Psoas muscle (tissue), 8 donors: ENCODE data around the gene PRC1. TPM values are rescaled to one million over a fixed set of nuclear protein-coding genes. Genes with fewer than 3 reads are reported as not detected.
A peak's percentile ranks its signal among the peaks of the same experiment; 100 is the strongest.

Experiments used
- ATAC-seq, 4 donors: fragments of 200-7000 bp; cut with Tn5 transposase; one replicate each; pipeline ENCODE4 v1.9.1; 2020; ENCODE audit warnings: moderate library complexity in 3 of 4, mild to moderate bottlenecking in 2 of 4
- DNase-seq, 2 donors: peaks; one replicate each; pipeline ENCODE4 v3.0.0-alpha.2; 2020
- H3K27ac ChIP-seq: fragments of 200-600 bp; one replicate; pipeline ENCODE4 v1.8.0; 2022
- H3K27me3 ChIP-seq, 3 donors: fragments of 200-600 bp in 1 of 3; one replicate each; pipeline versions ENCODE4 v1.6.1 to v1.8.0; 2013 to 2022; ENCODE audit warnings: low read length in 2 of 3, mild to moderate bottlenecking in 2 of 3, moderate library complexity in 1 of 3; ENCODE audit not compliant: insufficient read depth in 3 of 3
- H3K36me3 ChIP-seq, 2 donors: fragments of 200-600 bp in 1 of 2; one replicate each; pipeline versions ENCODE4 v1.6.1 to v1.8.0; 2013 to 2022; ENCODE audit warnings: low read depth in 1 of 2, mild to moderate bottlenecking in 1 of 2, moderate library complexity in 1 of 2; ENCODE audit not compliant: insufficient read depth in 1 of 2
- H3K4me1 ChIP-seq: fragments of 200-600 bp; one replicate; pipeline ENCODE4 v1.8.0; 2022
- H3K4me3 ChIP-seq: fragments of 200-600 bp; one replicate; pipeline ENCODE4 v1.8.0; 2022; ENCODE audit warnings: mild to moderate bottlenecking
- H3K9me3 ChIP-seq: fragments of 200-600 bp; one replicate; pipeline ENCODE4 v1.8.0; 2022
- CTCF ChIP-seq: fragments of 200-600 bp; IDR thresholded peaks from one replicate; pipeline ENCODE4 v1.8.0; 2022; ENCODE audit warnings: antibody characterized with exemption
- WGBS, 3 donors: extraction: QIAGEN DNeasy Blood & Tissue Kit; methylation state at CpG; one replicate each; pipeline versions ENCODE4 v1.1.6 to v1.1.7; 2013; 5-methylcytosine and 5-hydroxymethylcytosine counted together
- intact Hi-C, 2 donors: fragments of 100-400 bp; cut with DNase I; formaldehyde crosslinking; loops; one replicate each; pipeline versions ENCODE4 v1.11.0 to v1.14.2; 2022
- polyA plus RNA-seq, 3 donors: library from polyadenylated mRNA; stranded (reverse); fragments of 200-250 nt; gene quantifications; one replicate each; pipeline ENCODE4 v1.2.3, GENCODE V29; 2013
- total RNA-seq, 4 donors: library from RNA; stranded (reverse); fragmentation: NEBNext Ultra II Directional in 2 of 4; extraction: Animal tissue kit (Norgen Biotek cat#: 25700) in 2 of 4; gene quantifications; one replicate each; pipeline versions ENCODE4 v1.2.1 to v1.2.4, GENCODE V29; 2021 to 2023
- donor health status: healthy with polysubstance abuse.
- donor health status: DM: no; HTN: no; CAD: no; lungs with moderate emphysema.
- donor health status: Bipolar disorder and iron deficiency.
- donor health status: healthy.
- donor health status: DM: yes; HTN: yes; CAD: no.
- donor health status: DM: no; HTN: no; CAD: no.
- donor health status: DM: no; HTN: no; CAD: no.
- donor health status: DM: yes; HTN: yes; CAD: no.

The PRC1 gene
- total and polyA plus RNA-seq, 7 donors = 0.68 to 3.5 (median 1.8) TPM

- TF ChIP-seq CTCF = no peak
- H3K27ac ChIP-seq = peak overlapping the region; percentile 63
- intact Hi-C loops = loop anchor here (5.0 kb wide), 5 partner anchors 32 to 312 kb away; partner anchors contain the start of gene PRC1 (in 1 of the 2)
- DNase-seq (peak in 1 of 2 donors; percentile 72), ATAC-seq (peak; percentile 34 to 70 (median 62))
- peaks cover 6 to 42% of the 10 kb centered on the region in 2 donors for H3K36me3 ChIP-seq
- no peaks in the 10 kb centered on the region for H3K27me3 ChIP-seq
- 22 to 43% (median 34%) methylated on average over 5 of the region's 5 CpGs for WGBS, 3 donors
- H3K4me1 ChIP-seq = peaks cover 28% of the 10 kb centered on the region
- no peak overlapping the region for H3K4me3 ChIP-seq
- H3K9me3 ChIP-seq = no peaks in the 10 kb centered on the region
These were observed 34.4 kb downstream of the PRC1 start for GRCh38 chr15:90959894-90960293.

DNA sequence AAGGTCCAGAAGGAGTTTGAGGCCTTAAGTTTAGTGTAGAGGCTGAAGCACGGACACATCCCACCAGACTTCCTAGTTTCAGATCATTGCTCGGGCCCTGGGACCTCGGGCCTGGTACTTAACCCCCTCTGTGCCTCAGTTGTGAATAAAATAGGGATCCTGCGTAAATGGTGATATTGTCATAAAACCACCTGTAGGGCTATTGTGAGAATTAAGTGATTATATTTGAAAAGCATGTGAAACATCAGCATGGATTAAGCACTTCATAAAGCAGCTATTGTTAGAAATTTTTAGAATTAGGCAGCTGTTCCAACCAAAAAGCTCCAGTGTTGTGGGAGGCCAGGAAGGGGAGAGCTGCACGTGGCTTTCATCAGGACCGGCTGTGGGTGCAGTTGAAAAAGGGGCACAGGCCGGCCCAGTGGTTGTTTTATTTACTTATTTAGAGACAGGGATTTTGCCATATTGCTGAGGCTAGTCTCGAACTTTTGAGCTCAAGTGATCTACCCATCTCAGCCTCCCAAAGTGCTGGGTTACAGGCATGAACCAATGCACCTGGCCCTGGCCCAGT, 35.2 kb downstream of the PRC1 start:
- Histone ChIP-seq H3K4me3 (no peak overlapping the region), H3K4me1 (peaks cover 28% of the 10 kb centered on the region), H3K27ac (peak overlapping the region; percentile 63), H3K9me3 (no peaks in the 10 kb centered on the region), H3K36me3 (peaks cover 6 to 36% of the 10 kb centered on the region in 2 donors), H3K27me3 (no peaks in the 10 kb centered on the region)
- 53 to 68% (median 55%) methylated on average over 8 of the region's 8 CpGs for WGBS, 3 donors
- TF ChIP-seq CTCF = no peak
- intact Hi-C loops = loop anchor here (5.0 kb wide), 4 partner anchors 33 to 313 kb away; partner anchors contain the start of gene PRC1 (in 1 of the 2)
- no peak for DNase-seq
- no peak for ATAC-seq

DNA sequence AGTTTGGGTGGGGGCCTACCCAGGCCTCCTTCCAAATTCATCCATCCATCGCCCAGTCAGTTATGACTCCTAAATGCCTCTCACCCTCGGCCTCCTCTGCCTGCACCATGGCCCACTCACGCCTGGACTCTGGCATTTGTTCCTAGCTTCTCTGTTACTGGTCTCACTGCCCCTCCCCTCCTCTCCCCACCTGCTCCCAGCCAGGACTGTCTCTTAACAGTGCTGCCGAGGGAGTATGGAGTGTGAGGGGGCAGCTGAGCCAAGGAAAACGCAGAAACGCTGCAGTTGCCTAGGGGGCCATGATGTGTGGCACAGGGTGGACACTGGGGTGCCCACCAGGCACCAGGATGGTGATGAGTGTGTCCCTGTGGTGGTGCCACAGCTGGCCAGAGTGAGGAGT, 36.5 kb downstream of the PRC1 start:
- H3K27me3 ChIP-seq = no peaks in the 10 kb centered on the region
- peaks cover 2 to 37% of the 10 kb centered on the region in 2 donors for H3K36me3 ChIP-seq
- intact Hi-C loops = loop anchor here (2.0 to 5.0 kb wide), 6 partner anchors 35 to 315 kb away; partner anchors contain the start of gene PRC1 (in 1 of the 2)
- no peak for ATAC-seq
- H3K9me3 ChIP-seq = no peaks in the 10 kb centered on the region
- DNase-seq = no peak
- TF ChIP-seq CTCF = no peak
- WGBS, 3 donors = 57 to 73% (median 58%) methylated on average over 6 of the region's 6 CpGs
- peak overlapping the region; percentile 61 for H3K27ac ChIP-seq
- H3K4me1 ChIP-seq = peaks cover 28% of the 10 kb centered on the region
- peak overlapping the region; percentile 66 for H3K4me3 ChIP-seq

DNA sequence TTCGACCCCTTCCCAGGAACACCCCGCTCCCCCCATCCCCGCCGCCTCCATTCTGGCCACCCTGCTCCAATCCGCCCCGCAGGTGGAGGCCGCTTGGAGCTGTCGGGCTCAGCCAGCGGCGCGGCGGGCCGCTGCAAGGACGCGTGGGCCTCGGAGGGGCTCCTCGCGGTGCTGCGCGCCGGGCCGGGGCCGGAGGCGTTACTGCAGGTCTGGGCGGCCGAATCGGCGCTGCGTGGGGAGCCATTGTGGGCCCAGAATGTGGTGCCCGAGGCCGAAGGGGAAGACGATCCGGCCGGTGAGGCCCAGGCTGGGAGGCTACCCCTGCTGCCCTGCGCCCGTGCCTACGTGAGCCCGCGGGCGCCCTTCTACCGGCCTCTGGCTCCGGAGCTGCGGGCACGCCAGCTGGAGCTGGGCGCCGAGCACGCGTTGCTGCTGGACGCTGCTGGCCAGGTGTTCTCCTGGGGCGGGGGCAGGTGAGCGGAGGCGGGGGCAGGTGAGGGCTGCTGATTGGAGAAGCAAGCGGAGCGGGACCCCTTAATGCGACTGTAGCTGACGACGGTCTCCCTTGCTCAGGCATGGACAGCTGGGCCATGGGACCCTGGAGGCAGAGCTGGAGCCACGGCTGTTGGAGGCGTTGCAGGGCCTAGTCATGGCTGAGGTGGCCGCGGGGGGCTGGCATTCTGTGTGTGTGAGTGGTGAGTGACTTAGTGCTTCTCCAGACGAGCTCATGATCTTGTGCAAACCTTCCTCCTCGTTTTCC, 37.1 kb downstream of the PRC1 start:
- WGBS, 3 donors = 9 to 22% (median 12%) methylated on average over 40 to 63 of the region's 63 CpGs
- ATAC-seq (peak; percentile 5 to 29 (median 12)), DNase-seq (no peak)
- intact Hi-C loops = loop anchor here (2.0 to 5.0 kb wide), 6 partner anchors 35 to 315 kb away; partner anchors contain the start of gene PRC1 (in 1 of the 2)
- H3K4me3 ChIP-seq = peak overlapping the region; percentile 66
- peak overlapping the region; percentile 61 for H3K27ac ChIP-seq
- H3K4me1 ChIP-seq = peaks cover 28% of the 10 kb centered on the region
- peaks cover 2 to 37% of the 10 kb centered on the region in 2 donors for H3K36me3 ChIP-seq
- TF ChIP-seq CTCF = no peak
- H3K27me3 ChIP-seq = no peaks in the 10 kb centered on the region
- H3K9me3 ChIP-seq = no peaks in the 10 kb centered on the region
